NB4 (cell line): ENCODE results near the gene TXNRD2.

ENCODE experiments used
- POLR2A ChIP-seq: IDR thresholded peaks from 2 replicates; pipeline ENCODE4 v1.6.1; 2011; ENCODE audit warnings: mild to moderate bottlenecking; ENCODE audit not compliant: insufficient read length; ENCODE audit errors: extremely low read depth
- TF ChIP-seq, protein P1 (sequence below): IDR thresholded peaks from one replicate; pipeline ENCODE4 v1.5.1; 2012; ENCODE audit warnings: low read depth, low read length
- TF ChIP-seq, protein P2 (sequence below): IDR thresholded peaks from 2 replicates; pipeline ENCODE4 v1.6.1; 2011; ENCODE audit warnings: low read depth, low read length

DNA sequence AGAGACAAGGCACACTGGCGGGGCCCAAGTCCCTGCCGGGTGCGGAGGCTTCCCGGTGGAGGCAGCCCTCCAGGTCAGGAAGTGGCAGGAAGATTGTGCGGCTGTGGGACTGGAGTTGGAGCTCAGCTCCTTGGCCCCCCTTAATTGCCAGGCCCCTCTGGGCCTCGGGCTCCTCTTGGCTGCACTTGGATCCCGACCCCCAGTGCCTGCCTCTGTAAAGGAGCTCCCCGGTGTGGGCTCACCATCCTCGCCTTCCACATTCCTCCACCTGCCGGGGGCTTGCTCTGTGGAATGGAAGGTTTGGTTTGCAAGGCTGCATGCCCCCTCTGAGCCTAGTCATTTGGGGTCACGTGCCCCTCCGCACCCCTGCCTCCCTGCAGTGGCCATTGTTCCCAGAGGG, 38.1 kb downstream of the TXNRD2 start:
- TF ChIP-seq, protein P1, sequence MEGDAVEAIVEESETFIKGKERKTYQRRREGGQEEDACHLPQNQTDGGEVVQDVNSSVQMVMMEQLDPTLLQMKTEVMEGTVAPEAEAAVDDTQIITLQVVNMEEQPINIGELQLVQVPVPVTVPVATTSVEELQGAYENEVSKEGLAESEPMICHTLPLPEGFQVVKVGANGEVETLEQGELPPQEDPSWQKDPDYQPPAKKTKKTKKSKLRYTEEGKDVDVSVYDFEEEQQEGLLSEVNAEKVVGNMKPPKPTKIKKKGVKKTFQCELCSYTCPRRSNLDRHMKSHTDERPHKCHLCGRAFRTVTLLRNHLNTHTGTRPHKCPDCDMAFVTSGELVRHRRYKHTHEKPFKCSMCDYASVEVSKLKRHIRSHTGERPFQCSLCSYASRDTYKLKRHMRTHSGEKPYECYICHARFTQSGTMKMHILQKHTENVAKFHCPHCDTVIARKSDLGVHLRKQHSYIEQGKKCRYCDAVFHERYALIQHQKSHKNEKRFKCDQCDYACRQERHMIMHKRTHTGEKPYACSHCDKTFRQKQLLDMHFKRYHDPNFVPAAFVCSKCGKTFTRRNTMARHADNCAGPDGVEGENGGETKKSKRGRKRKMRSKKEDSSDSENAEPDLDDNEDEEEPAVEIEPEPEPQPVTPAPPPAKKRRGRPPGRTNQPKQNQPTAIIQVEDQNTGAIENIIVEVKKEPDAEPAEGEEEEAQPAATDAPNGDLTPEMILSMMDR = no peak
- TF ChIP-seq POLR2A = no peak
- TF ChIP-seq, protein P2, sequence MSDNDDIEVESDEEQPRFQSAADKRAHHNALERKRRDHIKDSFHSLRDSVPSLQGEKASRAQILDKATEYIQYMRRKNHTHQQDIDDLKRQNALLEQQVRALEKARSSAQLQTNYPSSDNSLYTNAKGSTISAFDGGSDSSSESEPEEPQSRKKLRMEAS = no peak
